ENCODE results near the gene RBM7.

- TF ChIP-seq, protein P1, sequence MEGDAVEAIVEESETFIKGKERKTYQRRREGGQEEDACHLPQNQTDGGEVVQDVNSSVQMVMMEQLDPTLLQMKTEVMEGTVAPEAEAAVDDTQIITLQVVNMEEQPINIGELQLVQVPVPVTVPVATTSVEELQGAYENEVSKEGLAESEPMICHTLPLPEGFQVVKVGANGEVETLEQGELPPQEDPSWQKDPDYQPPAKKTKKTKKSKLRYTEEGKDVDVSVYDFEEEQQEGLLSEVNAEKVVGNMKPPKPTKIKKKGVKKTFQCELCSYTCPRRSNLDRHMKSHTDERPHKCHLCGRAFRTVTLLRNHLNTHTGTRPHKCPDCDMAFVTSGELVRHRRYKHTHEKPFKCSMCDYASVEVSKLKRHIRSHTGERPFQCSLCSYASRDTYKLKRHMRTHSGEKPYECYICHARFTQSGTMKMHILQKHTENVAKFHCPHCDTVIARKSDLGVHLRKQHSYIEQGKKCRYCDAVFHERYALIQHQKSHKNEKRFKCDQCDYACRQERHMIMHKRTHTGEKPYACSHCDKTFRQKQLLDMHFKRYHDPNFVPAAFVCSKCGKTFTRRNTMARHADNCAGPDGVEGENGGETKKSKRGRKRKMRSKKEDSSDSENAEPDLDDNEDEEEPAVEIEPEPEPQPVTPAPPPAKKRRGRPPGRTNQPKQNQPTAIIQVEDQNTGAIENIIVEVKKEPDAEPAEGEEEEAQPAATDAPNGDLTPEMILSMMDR (IDR thresholded peaks at IDR 0.05; ENCODE audit: low read depth, low read length) = no peak
- TF ChIP-seq EZH2phosphoT487 (IDR thresholded peaks at IDR 0.05; ENCODE audit: low read depth) = no peak
These were observed 7.5 kb upstream of the RBM7 start for GRCh38 chr11:114392735-114393667.

All from OCI-LY3 (cell line).